Measurements from ENCODE around the gene P3H4. TPM values are rescaled to one million over a fixed set of nuclear protein-coding genes. Genes with fewer than 3 reads are reported as not detected.

Gene P3H4, protein sequence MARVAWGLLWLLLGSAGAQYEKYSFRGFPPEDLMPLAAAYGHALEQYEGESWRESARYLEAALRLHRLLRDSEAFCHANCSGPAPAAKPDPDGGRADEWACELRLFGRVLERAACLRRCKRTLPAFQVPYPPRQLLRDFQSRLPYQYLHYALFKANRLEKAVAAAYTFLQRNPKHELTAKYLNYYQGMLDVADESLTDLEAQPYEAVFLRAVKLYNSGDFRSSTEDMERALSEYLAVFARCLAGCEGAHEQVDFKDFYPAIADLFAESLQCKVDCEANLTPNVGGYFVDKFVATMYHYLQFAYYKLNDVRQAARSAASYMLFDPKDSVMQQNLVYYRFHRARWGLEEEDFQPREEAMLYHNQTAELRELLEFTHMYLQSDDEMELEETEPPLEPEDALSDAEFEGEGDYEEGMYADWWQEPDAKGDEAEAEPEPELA
- 59.5 and 95.4 TPM in 2 replicates for total RNA-seq

DNA sequence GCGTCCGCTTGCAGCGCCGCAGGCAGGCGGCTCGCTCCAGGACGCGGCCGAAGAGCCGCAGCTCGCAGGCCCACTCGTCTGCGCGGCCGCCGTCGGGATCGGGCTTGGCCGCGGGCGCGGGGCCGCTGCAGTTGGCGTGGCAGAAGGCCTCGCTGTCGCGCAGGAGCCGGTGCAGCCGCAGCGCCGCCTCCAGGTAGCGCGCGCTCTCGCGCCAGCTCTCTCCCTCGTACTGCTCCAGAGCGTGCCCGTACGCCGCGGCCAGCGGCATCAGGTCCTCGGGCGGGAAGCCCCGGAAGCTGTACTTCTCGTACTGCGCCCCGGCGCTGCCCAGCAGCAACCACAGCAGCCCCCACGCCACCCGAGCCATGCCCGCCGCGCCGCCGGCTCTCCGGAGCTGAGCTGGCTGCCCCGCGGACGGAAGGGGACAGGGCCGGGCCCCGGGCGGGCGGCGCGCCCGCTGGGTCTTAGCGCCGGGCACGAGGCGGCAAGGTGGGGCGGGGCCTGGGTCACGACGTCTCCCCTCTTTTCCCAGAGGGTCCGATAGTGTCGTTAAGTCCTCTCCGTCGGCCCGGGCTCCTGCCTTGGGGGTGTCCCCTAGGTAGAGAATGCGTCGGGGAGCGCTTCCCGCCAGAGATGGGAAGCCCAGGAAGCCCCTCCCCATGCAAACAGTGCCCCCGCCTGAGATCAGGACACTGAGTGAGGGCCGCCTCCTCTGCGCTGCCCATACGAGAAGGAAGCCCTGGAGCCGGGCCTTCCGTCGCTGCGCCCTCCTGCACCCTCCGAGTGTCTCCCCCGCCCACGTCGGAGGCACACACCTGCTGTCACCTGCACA is at the start of gene P3H4:
Gene P3H4 (minus strand): TSS at position 401 of the 832 bp plus-strand sequence. CDS start 34 bp downstream, at position 367.

DNA sequence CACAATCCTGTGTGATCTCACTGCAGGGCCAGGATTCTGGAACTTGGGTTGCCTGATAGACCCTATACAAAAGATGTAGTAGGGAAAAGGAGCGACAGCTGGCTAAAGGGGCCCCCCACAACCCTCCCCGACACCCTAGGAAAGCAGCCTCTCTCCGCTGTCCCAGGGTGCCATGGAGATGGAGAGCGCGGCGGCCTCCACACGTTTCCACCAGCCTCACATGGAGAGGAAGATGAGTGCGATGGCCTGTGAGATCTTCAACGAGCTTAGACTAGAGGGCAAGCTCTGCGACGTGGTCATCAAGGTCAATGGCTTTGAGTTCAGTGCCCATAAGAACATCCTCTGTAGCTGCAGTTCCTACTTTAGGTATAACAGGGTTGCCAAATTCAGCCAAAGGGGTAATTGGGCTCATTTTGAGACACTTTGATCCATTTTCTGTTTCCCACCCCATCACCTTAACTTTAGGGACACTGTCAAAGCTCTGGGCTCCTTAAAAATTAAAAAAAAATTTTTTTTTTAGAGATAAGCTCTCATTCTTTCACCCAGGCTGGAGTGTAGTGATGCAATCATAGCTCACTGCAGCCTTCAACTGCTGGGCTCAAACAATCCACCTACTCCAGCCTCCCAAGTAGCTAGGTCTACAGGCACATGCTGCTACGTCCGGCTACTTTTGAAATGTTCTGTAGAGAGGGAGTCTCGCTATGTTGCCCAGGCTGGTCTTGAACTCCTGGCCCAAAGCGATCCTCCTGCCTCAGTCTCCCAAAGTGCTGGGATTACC is 26.2 kb upstream of the P3H4 start, which contains the start of gene KLHL10:
Gene KLHL10 (plus strand): TSS at position 65 of the 778 bp plus-strand sequence. CDS start 108 bp downstream, at position 173.

DNA sequence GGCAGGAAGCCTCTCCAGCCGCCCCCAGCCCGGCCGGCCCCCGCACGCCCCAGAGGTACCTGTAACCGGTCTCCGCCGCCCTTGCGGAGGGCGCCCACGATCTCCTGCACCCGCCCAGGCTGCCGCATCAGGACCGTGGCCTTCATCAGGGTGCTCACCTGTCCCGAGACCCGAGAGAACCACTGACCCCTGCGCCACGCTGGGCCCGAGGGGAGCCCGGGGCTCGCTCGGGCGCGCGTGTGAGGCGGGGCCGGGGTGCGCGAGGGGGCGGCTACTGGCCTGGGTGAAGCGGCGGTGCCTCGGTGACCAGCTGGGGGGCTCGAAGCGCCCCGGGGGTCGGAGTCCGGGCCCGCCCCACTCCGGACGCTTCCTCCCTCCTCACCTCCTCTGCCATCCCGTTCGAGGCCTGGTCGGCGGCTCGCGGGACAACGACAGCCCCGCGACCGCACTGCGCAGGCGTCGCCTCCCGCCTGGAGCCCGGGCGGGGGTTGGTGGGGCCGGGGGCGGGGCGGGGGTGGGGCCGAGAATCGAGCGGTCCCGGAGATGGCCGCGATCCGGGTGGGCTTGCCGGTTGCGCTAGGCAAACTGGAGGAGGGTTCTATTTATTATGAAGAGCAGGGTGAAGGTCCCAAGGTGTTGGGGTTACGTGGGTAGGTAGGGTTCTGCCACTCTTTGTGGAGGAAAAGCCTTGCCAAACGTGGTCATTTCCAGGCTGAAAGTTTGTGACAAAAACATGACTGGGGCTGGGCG is 24.2 kb upstream of the P3H4 start, which contains the start of gene NT5C3B:
Gene NT5C3B (minus strand): TSS at position 433 of the 750 bp plus-strand sequence. CDS start 39 bp downstream, at position 394.

DNA sequence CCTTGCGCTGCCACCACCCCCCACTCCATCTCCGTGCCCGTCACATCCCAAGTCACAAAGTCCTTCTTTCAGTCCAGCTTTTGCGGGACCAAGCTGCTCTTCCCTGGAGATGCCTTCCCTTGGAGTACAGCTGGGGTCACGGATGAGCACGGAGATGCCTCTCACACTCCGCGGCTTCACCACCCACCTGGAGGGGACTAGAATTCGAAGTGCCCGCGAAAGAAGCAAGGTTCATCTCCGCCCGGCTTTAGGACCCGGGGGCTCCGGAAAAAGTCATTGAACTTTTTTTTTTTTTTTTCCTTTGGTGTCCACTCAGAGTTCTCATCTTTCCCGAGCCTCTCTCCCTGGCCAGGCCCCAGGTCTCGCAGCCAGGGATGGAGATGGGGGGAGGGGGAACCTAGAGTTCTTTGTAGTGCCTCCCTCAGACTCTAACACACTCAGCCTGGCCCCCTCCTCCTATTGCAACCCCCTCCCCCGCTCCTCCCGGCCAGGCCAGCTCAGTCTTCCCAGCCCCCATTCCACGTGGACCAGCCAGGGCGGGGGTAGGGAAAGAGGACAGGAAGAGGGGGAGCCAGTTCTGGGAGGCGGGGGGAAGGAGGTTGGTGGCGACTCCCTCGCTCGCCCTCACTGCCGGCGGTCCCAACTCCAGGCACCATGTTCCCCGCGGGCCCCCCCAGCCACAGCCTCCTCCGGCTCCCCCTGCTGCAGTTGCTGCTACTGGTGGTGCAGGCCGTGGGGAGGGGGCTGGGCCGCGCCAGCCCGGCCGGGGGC is 817 bp upstream of the P3H4 start, which contains the start of gene FKBP10:
Gene FKBP10 (plus strand): TSS at position 624 of the 771 bp plus-strand sequence. CDS start 31 bp downstream, at position 655.

DNA sequence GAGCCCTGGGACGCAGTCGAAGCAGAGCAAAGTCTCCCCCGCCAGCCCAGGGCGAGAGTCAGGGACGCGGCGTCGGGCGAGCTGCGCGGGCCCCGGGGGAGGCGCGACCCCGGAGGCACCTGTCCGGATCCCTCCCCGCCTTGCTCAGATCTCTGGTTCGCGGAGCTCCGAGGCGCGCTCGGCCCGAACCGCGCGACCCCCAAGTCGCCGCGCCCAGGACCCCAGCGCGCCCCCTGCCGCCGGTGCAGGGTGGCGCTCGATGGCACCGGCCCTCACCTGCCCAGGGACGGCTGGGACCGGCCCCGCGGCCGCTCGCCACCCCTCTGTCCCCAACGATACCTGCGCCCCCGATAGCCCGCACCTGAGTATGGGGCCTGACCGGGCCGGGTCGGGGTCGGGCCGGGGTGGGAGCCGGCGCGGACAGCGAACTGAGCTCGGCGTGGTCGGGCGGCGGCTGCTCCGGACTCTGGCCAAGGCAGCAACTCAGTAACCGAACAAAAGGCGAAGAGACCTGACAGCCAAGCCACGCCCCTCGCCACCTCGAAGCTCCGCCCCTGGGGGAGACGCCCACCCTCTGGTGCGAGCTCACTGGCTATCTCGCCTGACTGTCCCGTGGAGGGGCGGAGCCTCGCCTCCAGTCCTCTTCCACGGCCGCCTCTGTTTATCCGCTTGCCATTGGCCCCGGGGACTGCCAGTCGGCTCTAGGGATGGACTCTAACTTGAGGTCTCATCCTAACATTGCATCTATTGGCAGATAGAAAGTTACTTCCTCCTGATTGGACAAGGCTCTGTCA is 25.3 kb downstream of the P3H4 start, which contains the start of gene JUP:
Gene JUP (minus strand): TSS at position 485 of the 794 bp plus-strand sequence. CDS start 14,857 bp downstream, outside the sequence.

Other genes starting within 250 kb of the P3H4 start
- not detected in 2 replicates for gene KRT9, start 239.9 kb downstream of the P3H4 start, total RNA-seq
- not detected in 2 replicates for gene KRT14, start 225.1 kb downstream of the P3H4 start, total RNA-seq
- gene KRT16, start 199.2 kb downstream of the P3H4 start, total RNA-seq = not detected in 2 replicates
- gene KRT17, start 187.4 kb downstream of the P3H4 start, total RNA-seq = 3.5 and 9.2 TPM in 2 replicates
- 61.0 and 63.1 TPM in 2 replicates for gene EIF1, start 123.1 kb downstream of the P3H4 start, total RNA-seq
- not detected in 2 replicates for gene GAST, start 99.6 kb downstream of the P3H4 start, total RNA-seq
- not detected in 2 replicates for gene HAP1, start 77.3 kb downstream of the P3H4 start, total RNA-seq
- gene JUP, start 25.2 kb downstream of the P3H4 start, total RNA-seq = 19.0 and 26.9 TPM in 2 replicates
- 319 and 330 TPM in 2 replicates for gene FKBP10, start 1.1 kb upstream of the P3H4 start, total RNA-seq
- gene NT5C3B, start 24.3 kb upstream of the P3H4 start, total RNA-seq = 45.3 and 47.9 TPM in 2 replicates
- under 0.01 TPM in 1 of 2 replicates, not detected in the other for gene KLHL10, start 25.9 kb upstream of the P3H4 start, total RNA-seq
- 11.5 and 13.5 TPM in 2 replicates for gene KLHL11, start 53.5 kb upstream of the P3H4 start, total RNA-seq
- gene ACLY, start 107.0 kb upstream of the P3H4 start, total RNA-seq = 616 and 636 TPM in 2 replicates
- gene ODAD4, start 118.7 kb upstream of the P3H4 start, total RNA-seq = 0.71 and 1.7 TPM in 2 replicates
- gene CNP, start 154.8 kb upstream of the P3H4 start, total RNA-seq = 79.4 and 83.3 TPM in 2 replicates
- 64.6 and 67.3 TPM in 2 replicates for gene DNAJC7, start 205.5 kb upstream of the P3H4 start, total RNA-seq
- gene NKIRAS2, start 208.1 kb upstream of the P3H4 start, total RNA-seq = 42.9 and 52.8 TPM in 2 replicates
- under 0.01 TPM in 2 replicates for gene C17orf113, start 238.7 kb upstream of the P3H4 start, total RNA-seq

Measured in myometrial cell (primary cell).